GM21825 (cell line): ENCODE results near the gene MAN1C1.

Experiments
- ATAC-seq: cut with Tn5 transposase; IDR thresholded peaks from one replicate; pipeline ENCODE4 v1.9.1; 2021; ENCODE audit warnings: mild to moderate bottlenecking, moderate library complexity; ENCODE audit not compliant: unreplicated experiment

Gene MAN1C1

GRCh38 chr1:25773441-25774125 lies 157.0 kb downstream of the MAN1C1 start:
- ATAC-seq, result no peak

DNA sequence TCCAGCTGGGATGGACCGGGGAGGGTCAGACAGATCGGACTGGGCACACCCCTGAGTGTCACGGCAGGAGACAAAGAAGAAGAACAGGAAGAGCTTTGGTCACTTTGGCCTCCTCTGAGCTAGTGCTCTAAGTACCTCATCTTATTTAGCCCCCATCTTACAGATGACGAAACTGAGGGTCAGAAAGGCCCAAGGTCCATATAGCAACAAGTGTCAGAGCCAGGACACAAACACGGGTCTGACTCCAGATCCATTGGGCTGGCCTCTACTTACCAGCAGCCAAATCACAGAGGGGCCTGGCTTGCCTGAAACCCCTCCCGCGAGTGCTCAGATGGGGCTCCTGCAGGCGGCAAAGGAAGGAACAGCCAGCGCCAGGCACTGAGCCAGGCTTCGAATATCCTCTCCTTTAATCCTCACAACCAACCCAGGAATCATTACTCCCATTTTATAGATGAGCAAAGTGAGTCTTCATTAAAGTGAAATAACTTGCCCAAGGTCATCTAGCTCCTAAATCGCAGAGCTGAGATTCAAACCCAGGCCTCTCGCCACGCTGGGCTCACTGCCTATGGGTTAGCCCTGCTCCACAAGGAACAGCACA lies 157.7 kb downstream of the MAN1C1 start:
- ATAC-seq, result no peak

- ATAC-seq, result no peak
Measured at GRCh38 chr1:25774921-25775771, 158.6 kb downstream of the MAN1C1 start.

- no peak for ATAC-seq
Measured at GRCh38 chr1:25779388-25779787, 162.8 kb downstream of the MAN1C1 start.

- ATAC-seq, result no peak
Measured at GRCh38 chr1:25779894-25780293, 163.3 kb downstream of the MAN1C1 start.

- ATAC-seq, result no peak
Measured at GRCh38 chr1:25780318-25781129, 163.9 kb downstream of the MAN1C1 start.

DNA sequence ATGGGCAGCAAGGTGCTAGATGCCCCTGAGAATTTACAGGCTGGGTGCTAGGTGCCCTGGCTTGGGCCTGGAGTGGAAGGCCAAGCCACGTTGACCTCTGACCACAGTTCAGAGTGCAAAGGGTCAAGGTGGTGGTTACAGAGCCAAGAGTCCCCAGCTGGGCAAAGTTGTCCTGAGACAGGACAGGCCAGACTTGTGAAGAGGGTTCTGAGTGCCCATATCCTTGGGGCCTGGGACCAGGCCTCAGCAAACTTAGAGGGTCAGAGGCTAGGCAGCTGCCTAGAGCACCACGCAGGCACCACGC lies 164.5 kb downstream of the MAN1C1 start:
- ATAC-seq, result no peak

GRCh38 chr1:25782608-25783201 lies 166.1 kb downstream of the MAN1C1 start:
- ATAC-seq, result no peak

- no peak for ATAC-seq
Measured at GRCh38 chr1:25784575-25785051, 168.0 kb downstream of the MAN1C1 start.

GRCh38 chr1:25785333-25786067 lies 168.9 kb downstream of the MAN1C1 start:
- ATAC-seq, result no peak

GRCh38 chr1:25786887-25787759 lies 170.5 kb downstream of the MAN1C1 start:
- no peak for ATAC-seq

DNA sequence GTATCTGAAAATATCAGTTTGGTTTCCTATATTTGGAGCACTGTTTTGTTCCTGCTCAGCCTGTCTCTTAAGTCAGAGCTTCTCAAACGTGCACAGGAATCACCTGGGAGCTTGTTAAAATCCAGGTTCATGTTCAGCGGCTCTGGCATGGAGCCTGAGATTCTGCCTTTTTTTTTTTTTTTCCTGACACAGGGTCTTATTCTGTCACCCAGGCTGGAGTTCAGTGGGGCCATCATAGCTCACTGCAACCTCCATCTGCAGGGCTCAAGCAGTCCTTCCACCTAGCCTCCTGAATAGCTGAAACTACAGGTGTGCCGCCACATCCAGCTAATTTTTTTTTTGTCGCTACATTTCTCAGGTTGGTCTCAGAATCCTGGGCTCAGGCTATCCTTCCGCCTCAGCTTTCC lies 171.2 kb downstream of the MAN1C1 start:
- ATAC-seq, result no peak

DNA sequence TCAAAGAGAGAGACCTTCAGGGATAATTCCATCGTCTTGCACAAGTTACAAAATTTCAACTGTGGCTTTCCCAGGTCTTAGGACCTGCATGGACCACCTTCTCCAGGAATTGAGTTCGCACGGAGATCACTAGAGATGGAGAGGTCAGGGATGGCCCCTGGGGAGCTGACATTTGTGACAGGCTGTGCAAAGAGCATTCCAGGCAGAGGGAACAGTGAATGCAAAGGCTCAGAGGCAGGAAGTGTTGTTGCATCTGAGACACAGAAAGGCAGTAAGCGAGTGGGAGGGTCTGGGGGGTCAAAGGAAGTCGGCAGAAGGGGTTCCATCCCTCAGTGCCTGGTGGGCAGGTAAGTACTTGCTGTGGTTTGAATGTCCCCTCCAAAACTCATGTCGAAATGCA lies 173.9 kb downstream of the MAN1C1 start:
- no peak for ATAC-seq

DNA sequence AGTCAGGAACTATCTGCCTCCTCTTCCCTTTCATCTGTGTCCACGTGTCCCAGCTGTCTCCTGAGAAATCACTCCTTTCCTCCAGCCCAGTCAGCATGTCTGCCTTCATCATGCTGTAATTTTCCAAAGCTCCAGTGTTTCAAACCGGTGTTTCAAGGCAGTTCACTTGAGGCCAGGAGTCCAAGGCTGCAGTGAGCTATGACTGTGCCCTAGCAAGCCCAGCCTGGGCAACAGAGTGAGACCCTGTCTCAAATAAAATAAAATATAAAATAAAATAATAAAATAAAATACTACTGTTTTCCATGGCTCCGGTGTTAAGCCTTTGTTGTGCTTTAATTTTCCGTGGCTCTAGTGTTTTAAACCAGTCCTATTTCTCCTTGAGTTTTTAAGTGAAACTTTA lies 175.5 kb downstream of the MAN1C1 start:
- ATAC-seq, result no peak

GRCh38 chr1:25793585-25794170 lies 177.1 kb downstream of the MAN1C1 start:
- no peak for ATAC-seq

- no peak for ATAC-seq
Measured at GRCh38 chr1:25794325-25794724, 177.7 kb downstream of the MAN1C1 start.

DNA sequence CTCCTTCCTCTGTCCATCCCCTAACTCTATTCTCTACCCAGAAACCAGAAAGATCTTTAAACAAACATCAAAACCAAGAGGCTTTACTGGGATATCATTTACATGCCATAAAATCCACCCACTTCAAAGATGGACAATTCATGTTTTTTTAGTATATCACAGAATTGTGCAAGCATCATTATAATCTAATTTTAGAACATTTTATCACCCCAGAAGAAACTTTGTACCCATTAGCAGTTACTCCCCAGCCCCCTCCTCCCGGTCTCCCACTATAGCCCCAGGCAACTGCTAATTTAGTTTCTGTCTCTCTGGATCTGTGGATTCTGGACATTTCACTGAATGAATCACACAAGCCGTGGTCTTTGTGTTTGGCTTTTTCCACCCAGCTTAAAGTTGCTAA lies 178.6 kb downstream of the MAN1C1 start:
- ATAC-seq, result no peak

- ATAC-seq, result no peak
Measured at GRCh38 chr1:25795946-25796810, 179.6 kb downstream of the MAN1C1 start.
